MM.1S (cell line): ENCODE measurements around the gene DNM1.

ENCODE experiments used
- EZH2 ChIP-seq: fragments of 300-600 bp; sonication (generic); optimal IDR thresholded peaks from 2 replicates; pipeline ENCODE3; 2017; ENCODE audit warnings: low read depth, mild to moderate bottlenecking, antibody characterized with exemption, low read length, mixed read lengths
- EZH2phosphoT487 ChIP-seq: fragments of 300-600 bp; sonication (generic); IDR thresholded peaks from 2 replicates; pipeline ENCODE4 v1.6.1; 2018; ENCODE audit warnings: antibody characterized with exemption, low read length
- TF ChIP-seq, protein P1 (sequence below): fragments of 300-600 bp; sonication (generic); IDR thresholded peaks from 2 replicates; pipeline ENCODE4 v1.5.1; 2016; ENCODE audit warnings: antibody characterized with exemption, low read length, mixed read lengths

DNA sequence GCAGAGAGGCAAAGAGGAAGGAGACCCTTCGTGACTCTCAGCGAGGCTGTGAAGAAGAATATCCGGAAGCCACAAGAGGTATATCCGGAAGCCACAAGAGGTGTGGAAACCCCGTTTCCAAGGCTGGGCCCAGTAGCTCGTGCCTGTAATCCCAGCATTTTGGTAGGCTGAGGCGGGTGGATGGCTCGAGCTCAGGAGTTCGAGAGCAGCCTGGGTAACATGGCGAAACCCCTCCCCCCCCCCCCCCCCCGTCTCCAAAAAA lies 43.7 kb upstream of the DNM1 start:
- TF ChIP-seq, protein P1, sequence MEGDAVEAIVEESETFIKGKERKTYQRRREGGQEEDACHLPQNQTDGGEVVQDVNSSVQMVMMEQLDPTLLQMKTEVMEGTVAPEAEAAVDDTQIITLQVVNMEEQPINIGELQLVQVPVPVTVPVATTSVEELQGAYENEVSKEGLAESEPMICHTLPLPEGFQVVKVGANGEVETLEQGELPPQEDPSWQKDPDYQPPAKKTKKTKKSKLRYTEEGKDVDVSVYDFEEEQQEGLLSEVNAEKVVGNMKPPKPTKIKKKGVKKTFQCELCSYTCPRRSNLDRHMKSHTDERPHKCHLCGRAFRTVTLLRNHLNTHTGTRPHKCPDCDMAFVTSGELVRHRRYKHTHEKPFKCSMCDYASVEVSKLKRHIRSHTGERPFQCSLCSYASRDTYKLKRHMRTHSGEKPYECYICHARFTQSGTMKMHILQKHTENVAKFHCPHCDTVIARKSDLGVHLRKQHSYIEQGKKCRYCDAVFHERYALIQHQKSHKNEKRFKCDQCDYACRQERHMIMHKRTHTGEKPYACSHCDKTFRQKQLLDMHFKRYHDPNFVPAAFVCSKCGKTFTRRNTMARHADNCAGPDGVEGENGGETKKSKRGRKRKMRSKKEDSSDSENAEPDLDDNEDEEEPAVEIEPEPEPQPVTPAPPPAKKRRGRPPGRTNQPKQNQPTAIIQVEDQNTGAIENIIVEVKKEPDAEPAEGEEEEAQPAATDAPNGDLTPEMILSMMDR: no peak
- TF ChIP-seq EZH2 (no peak), EZH2phosphoT487 (no peak)
